KOPT-K1 (cell line): Measurements from ENCODE around the gene XPO5.
A peak's percentile ranks its signal among the peaks of the same experiment; 100 is the strongest.
"Not testable (repeated sequence)": the region's sequence is repeated elsewhere in the genome, so short reads cannot be mapped to it uniquely, and the experiment has no call there.

Experiments used
- H3K27ac ChIP-seq: fragments of 200-600 bp; sonication (generic); 2 replicates; pipeline ENCODE4 v1.5.1; 2016; ENCODE audit warnings: antibody characterized with exemption, mild to moderate bottlenecking, low read depth, low read length; ENCODE audit not compliant: poor library complexity, severe bottlenecking
- H3K36me3 ChIP-seq: fragments of 200-600 bp; sonication (generic); 2 replicates; pipeline ENCODE4 v1.5.1; 2017; ENCODE audit warnings: antibody characterized with exemption, mild to moderate bottlenecking, low read length, moderate library complexity; ENCODE audit not compliant: insufficient read depth
- H3K9me3 ChIP-seq: fragments of 200-600 bp; sonication (generic); 2 replicates; pipeline ENCODE4 v1.5.1; 2017; ENCODE audit warnings: antibody characterized with exemption, low read length, mild to moderate bottlenecking; ENCODE audit not compliant: insufficient read depth, poor library complexity, severe bottlenecking

XPO5 gene

GRCh38 chr6:43608310-43608763 lies 32.5 kb upstream of the XPO5 start:
- Histone ChIP-seq H3K9me3 (no peaks in the 10 kb centered on the region), H3K36me3 (peaks cover 98% of the 10 kb centered on the region), H3K27ac (no peak overlapping the region)

GRCh38 chr6:43606019-43606418 lies 30.2 kb upstream of the XPO5 start:
- Histone ChIP-seq H3K27ac (no peak overlapping the region), H3K36me3 (peaks cover 99% of the 10 kb centered on the region), H3K9me3 (no peaks in the 10 kb centered on the region)

GRCh38 chr6:43604174-43604573 lies 28.3 kb upstream of the XPO5 start:
- H3K36me3 ChIP-seq, result peaks cover 98% of the 10 kb centered on the region
- H3K9me3 ChIP-seq, result no peaks in the 10 kb centered on the region
- H3K27ac ChIP-seq, result no peak overlapping the region

- H3K36me3 ChIP-seq, result peaks cover 97% of the 10 kb centered on the region
- no peaks in the 10 kb centered on the region for H3K9me3 ChIP-seq
- H3K27ac ChIP-seq, result no peak overlapping the region
Observed at GRCh38 chr6:43600595-43600994, 24.8 kb upstream of the XPO5 start.

GRCh38 chr6:43593938-43594337 lies 18.1 kb upstream of the XPO5 start:
- Histone ChIP-seq H3K36me3 (peaks cover 93% of the 10 kb centered on the region), H3K9me3 (no peaks in the 10 kb centered on the region), H3K27ac (no peak overlapping the region)

GRCh38 chr6:43589564-43589963 lies 13.7 kb upstream of the XPO5 start:
- not testable (repeated sequence) for H3K27ac ChIP-seq, H3K9me3 ChIP-seq
- H3K36me3 ChIP-seq, result peaks cover 99% of the 10 kb centered on the region

GRCh38 chr6:43588194-43588593 lies 12.4 kb upstream of the XPO5 start:
- Histone ChIP-seq H3K9me3 (no peaks in the 10 kb centered on the region), H3K27ac (no peak overlapping the region), H3K36me3 (peaks cover 100% of the 10 kb centered on the region)

GRCh38 chr6:43584892-43585570 lies 9.2 kb upstream of the XPO5 start:
- H3K36me3 ChIP-seq, result peaks cover 83% of the 10 kb centered on the region
- peak overlapping the region; percentile 19 for H3K27ac ChIP-seq
- no peaks in the 10 kb centered on the region for H3K9me3 ChIP-seq

- Histone ChIP-seq H3K9me3 (no peaks in the 10 kb centered on the region), H3K36me3 (peaks cover 70% of the 10 kb centered on the region)
Observed at GRCh38 chr6:43582911-43583310, 7.1 kb upstream of the XPO5 start.

GRCh38 chr6:43579171-43579570 lies 3.3 kb upstream of the XPO5 start:
- peaks cover 33% of the 10 kb centered on the region for H3K36me3 ChIP-seq
- H3K27ac ChIP-seq, result no peak overlapping the region
- no peaks in the 10 kb centered on the region for H3K9me3 ChIP-seq

More at GRCh38 chr6:43582911-43583310, 7.1 kb upstream of the XPO5 start:
- no peak overlapping the region for H3K27ac ChIP-seq

- Histone ChIP-seq H3K36me3 (peaks cover 29% of the 10 kb centered on the region), H3K27ac (no peak overlapping the region), H3K9me3 (no peaks in the 10 kb centered on the region)
Observed at GRCh38 chr6:43578748-43579147, 2.9 kb upstream of the XPO5 start.

- Histone ChIP-seq H3K9me3 (no peaks in the 10 kb centered on the region), H3K36me3 (peaks cover 42% of the 10 kb centered on the region), H3K27ac (peak overlapping the region; percentile 86)
Observed at GRCh38 chr6:43575105-43575771, 600 bp downstream of the XPO5 start.

GRCh38 chr6:43572015-43572414 lies 3.8 kb downstream of the XPO5 start:
- H3K9me3 ChIP-seq, result no peaks in the 10 kb centered on the region
- peaks cover 66% of the 10 kb centered on the region for H3K36me3 ChIP-seq
- no peak overlapping the region for H3K27ac ChIP-seq

- peaks cover 76% of the 10 kb centered on the region for H3K36me3 ChIP-seq
- H3K9me3 ChIP-seq, result no peaks in the 10 kb centered on the region
Observed at GRCh38 chr6:43570876-43571441, 4.9 kb downstream of the XPO5 start.

GRCh38 chr6:43559328-43559727 lies 16.5 kb downstream of the XPO5 start:
- Histone ChIP-seq H3K27ac (no peak overlapping the region), H3K9me3 (no peaks in the 10 kb centered on the region), H3K36me3 (peaks cover 100% of the 10 kb centered on the region)

More at GRCh38 chr6:43570876-43571441, 4.9 kb downstream of the XPO5 start:
- H3K27ac ChIP-seq, result no peak overlapping the region
